Measurements from ENCODE around the gene MDK.

DNA sequence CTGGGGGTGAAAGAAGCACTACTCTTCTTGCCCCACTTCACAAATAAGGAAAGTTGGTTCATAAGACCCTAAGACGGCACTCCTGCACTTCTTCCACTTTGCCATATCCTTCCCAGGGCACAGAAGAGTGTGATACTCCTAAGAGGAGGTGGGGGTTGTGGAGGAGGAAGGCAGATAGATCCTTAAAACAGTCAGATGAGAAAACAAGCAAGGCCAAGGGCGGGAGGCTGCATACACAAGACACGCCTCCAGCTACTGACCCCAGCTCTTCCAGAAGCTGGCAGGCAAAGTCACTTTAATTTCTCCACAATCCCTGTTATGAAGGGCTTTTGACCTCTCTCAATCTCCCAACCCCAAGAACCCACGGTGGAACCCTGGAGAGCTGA is 11.8 kb downstream of the MDK start:
- TF ChIP-seq, protein P1, sequence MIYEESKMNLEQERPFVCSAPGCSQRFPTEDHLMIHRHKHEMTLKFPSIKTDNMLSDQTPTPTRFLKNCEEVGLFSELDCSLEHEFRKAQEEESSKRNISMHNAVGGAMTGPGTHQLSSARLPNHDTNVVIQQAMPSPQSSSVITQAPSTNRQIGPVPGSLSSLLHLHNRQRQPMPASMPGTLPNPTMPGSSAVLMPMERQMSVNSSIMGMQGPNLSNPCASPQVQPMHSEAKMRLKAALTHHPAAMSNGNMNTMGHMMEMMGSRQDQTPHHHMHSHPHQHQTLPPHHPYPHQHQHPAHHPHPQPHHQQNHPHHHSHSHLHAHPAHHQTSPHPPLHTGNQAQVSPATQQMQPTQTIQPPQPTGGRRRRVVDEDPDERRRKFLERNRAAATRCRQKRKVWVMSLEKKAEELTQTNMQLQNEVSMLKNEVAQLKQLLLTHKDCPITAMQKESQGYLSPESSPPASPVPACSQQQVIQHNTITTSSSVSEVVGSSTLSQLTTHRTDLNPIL (CRISPR knock-in tag; IDR thresholded peaks at IDR 0.05; ENCODE audit: low read depth), result no peak
- no peak for TF ChIP-seq ARNTL (CRISPR knock-in tag; IDR thresholded peaks at IDR 0.05; ENCODE audit: borderline replicate concordance, low read depth)
- no peak for TF ChIP-seq RARB (CRISPR knock-in tag; IDR thresholded peaks at IDR 0.05)
- TF ChIP-seq ZFP3 (CRISPR knock-in tag; IDR thresholded peaks at IDR 0.05), result no peak
- no peak for TF ChIP-seq OSR1 (CRISPR knock-in tag; IDR thresholded peaks at IDR 0.05)
- no peak for TF ChIP-seq TCF4 (CRISPR knock-in tag; IDR thresholded peaks at IDR 0.05; ENCODE audit: borderline replicate concordance)
